ENCODE measurements around the gene POLG2. TPM values are rescaled to one million over a fixed set of nuclear protein-coding genes. Genes with fewer than 3 reads are reported as not detected.

Gene POLG2
- total and polyA plus RNA-seq, 4 donors, result 5.4 to 17.8 (median 11.4) TPM

DNA sequence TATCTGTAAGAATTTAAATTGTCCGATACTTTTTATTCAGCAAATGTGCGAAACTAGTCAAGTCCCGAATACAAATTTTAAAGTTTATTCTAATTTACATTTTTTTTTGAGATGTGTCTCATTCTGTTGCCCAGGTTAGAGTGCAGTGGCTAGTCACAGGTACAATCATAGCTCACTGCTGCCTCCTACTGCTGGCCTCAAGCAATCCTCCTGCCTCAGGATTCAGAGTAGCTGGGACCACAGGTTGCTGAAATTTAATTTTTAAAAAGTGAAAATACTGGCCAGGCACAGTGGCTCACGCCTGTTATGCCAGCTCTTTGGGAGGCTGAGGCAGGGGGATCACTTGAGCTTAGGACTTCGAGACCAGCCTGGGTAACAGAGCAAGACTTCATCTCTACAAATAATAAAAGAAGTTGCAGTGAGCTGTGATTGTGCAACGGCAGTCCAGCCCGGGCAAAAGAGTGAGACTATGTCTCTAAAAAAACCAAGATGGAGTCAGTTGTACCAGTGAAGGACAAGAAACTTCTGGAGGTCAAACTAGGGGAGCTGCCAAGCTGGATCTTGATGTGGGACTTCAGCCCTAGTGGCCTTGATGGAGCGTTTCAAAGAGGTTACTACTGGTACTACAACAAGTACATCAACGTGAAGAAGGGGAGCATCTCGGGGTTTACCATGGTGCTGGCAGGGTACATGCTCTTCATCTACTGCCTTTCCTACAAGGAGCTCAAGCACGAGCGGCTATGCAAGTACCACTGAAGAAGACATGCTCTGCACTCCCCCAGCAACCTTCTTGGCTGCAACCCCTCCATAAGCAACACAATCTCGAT, 5.6 kb downstream of the POLG2 start:
- no peaks in the 10 kb centered on the region for H3K27me3 ChIP-seq (ENCODE audit: control insufficient read depth in 3 of 3, insufficient read depth in 3 of 3, low read length in 2 of 3)
- H3K36me3 ChIP-seq (ENCODE audit: control insufficient read depth in 4 of 4, insufficient read depth in 4 of 4, low read length in 4 of 4), result peaks cover 6 to 26% (median 12%) of the 10 kb centered on the region in 4 donors
- H3K9me3 ChIP-seq (ENCODE audit: control insufficient read depth in 4 of 4, insufficient read depth in 3 of 4, low read length in 3 of 4), result no peaks in the 10 kb centered on the region
- DNase-seq (no peak), ATAC-seq (ENCODE audit: insufficient read depth, low FRiP score) (no peak)
- H3K27ac ChIP-seq (ENCODE audit: low read depth in 1 of 2, low read length in 1 of 2), result no peak overlapping the region
- peaks cover 0 to 11% (median 3%) of the 10 kb centered on the region in 5 donors for H3K4me1 ChIP-seq (ENCODE audit: control insufficient read depth in 5 of 5, insufficient read depth in 5 of 5, low read length in 5 of 5)
- H3K9ac ChIP-seq (ENCODE audit: insufficient read depth in 1 of 2, low read length in 2 of 2), result no peak overlapping the region
- 90 to 91% methylated on average over 13 of the region's 13 CpGs for WGBS, 2 donors
- TF ChIP-seq, protein P1, sequence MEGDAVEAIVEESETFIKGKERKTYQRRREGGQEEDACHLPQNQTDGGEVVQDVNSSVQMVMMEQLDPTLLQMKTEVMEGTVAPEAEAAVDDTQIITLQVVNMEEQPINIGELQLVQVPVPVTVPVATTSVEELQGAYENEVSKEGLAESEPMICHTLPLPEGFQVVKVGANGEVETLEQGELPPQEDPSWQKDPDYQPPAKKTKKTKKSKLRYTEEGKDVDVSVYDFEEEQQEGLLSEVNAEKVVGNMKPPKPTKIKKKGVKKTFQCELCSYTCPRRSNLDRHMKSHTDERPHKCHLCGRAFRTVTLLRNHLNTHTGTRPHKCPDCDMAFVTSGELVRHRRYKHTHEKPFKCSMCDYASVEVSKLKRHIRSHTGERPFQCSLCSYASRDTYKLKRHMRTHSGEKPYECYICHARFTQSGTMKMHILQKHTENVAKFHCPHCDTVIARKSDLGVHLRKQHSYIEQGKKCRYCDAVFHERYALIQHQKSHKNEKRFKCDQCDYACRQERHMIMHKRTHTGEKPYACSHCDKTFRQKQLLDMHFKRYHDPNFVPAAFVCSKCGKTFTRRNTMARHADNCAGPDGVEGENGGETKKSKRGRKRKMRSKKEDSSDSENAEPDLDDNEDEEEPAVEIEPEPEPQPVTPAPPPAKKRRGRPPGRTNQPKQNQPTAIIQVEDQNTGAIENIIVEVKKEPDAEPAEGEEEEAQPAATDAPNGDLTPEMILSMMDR (IDR thresholded peaks at IDR 0.05; ENCODE audit: control extremely low read depth, extremely low read depth), result peak; percentile 51
- H3K4me3 ChIP-seq, result no peak overlapping the region

DNA sequence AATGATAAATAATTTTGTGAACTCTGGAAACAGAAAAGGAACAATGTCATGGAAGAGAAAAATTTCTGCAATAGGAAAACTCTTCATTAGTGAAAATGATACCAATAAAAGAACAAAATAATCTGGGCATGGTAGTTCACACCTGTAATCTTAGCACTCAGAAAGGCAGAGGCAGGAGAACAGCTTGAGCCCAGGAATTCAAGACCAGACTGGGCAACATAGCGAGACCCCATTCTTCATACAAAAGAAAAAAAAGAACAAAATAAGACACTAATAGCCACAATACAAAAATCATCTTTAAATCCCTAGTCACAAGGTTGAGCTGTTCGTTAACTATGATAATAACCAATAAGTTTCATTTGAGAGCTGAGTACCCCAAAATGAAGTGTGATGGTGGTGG, 8.6 kb downstream of the POLG2 start:
- H3K9ac ChIP-seq (ENCODE audit: insufficient read depth in 1 of 2, low read length in 2 of 2), result no peak overlapping the region
- no peak overlapping the region for H3K27ac ChIP-seq (ENCODE audit: low read depth in 1 of 2, low read length in 1 of 2)
- no peaks in the 10 kb centered on the region for H3K9me3 ChIP-seq (ENCODE audit: control insufficient read depth in 4 of 4, insufficient read depth in 3 of 4, low read length in 3 of 4)
- H3K4me1 ChIP-seq (ENCODE audit: control insufficient read depth in 5 of 5, insufficient read depth in 5 of 5, low read length in 5 of 5), result no peaks in the 10 kb centered on the region
- TF ChIP-seq, protein P1 (IDR thresholded peaks at IDR 0.05; ENCODE audit: control extremely low read depth, extremely low read depth), result no peak
- no peaks in the 10 kb centered on the region for H3K27me3 ChIP-seq (ENCODE audit: control insufficient read depth in 3 of 3, insufficient read depth in 3 of 3, low read length in 2 of 3)
- H3K36me3 ChIP-seq (ENCODE audit: control insufficient read depth in 4 of 4, insufficient read depth in 4 of 4, low read length in 4 of 4), result peaks cover 16 to 35% (median 16%) of the 10 kb centered on the region in 4 donors
- WGBS, 2 donors, result 99% methylated on average over 2 of the region's 2 CpGs
- DNase-seq (no peak), ATAC-seq (ENCODE audit: insufficient read depth, low FRiP score) (no peak)
- H3K4me3 ChIP-seq, result no peak overlapping the region

DNA sequence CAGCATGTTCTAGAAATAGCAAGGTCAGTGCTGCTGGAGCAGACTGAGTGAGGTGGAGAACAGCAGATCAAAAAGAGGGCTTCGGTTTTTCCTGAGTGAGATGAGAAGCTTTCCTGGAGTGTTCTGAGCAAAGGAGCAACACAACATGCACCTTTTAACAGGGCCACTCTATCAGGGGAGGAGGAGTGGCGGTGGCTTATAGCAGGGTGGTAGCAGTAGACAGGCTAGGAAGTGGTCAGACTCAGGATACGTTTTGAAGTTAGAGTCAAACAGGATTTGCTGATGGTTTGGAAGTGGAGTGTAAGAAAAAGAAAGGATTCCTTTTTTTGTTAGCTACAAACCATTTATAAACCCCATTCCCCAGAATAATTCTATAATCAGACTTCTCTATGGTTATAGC, 12.5 kb downstream of the POLG2 start:
- H3K36me3 ChIP-seq (ENCODE audit: control insufficient read depth in 4 of 4, insufficient read depth in 4 of 4, low read length in 4 of 4), result peaks cover 6 to 28% (median 14%) of the 10 kb centered on the region in 4 donors

More for the DNA sequence above, 12.5 kb downstream of the POLG2 start:
- ATAC-seq (ENCODE audit: insufficient read depth, low FRiP score) (no peak), DNase-seq (no peak)
- Histone ChIP-seq H3K27ac (ENCODE audit: low read depth in 1 of 2, low read length in 1 of 2) (no peak overlapping the region), H3K9me3 (ENCODE audit: control insufficient read depth in 4 of 4, insufficient read depth in 3 of 4, low read length in 3 of 4) (no peaks in the 10 kb centered on the region), H3K27me3 (ENCODE audit: control insufficient read depth in 3 of 3, insufficient read depth in 3 of 3, low read length in 2 of 3) (no peaks in the 10 kb centered on the region), H3K4me3 (no peak overlapping the region), H3K4me1 (ENCODE audit: control insufficient read depth in 5 of 5, insufficient read depth in 5 of 5, low read length in 5 of 5) (no peaks in the 10 kb centered on the region), H3K9ac (ENCODE audit: insufficient read depth in 1 of 2, low read length in 2 of 2) (no peak overlapping the region)
- TF ChIP-seq, protein P1 (IDR thresholded peaks at IDR 0.05; ENCODE audit: control extremely low read depth, extremely low read depth), result no peak
- 83 to 84% methylated on average over 3 of the region's 3 CpGs for WGBS, 2 donors
